PFSK-1 (cell line): ENCODE measurements around the gene ANK2.

Experiments used
- FOXP2 ChIP-seq: optimal IDR thresholded peaks from 2 replicates; pipeline ENCODE3; 2011; ENCODE audit warnings: borderline replicate concordance, control low read depth, inconsistent platforms; ENCODE audit not compliant: insufficient read depth; ENCODE audit errors: extremely low read length, extremely low read depth
- POLR2AphosphoS5 ChIP-seq: IDR thresholded peaks from 2 replicates; pipeline ENCODE4 v1.6.1; 2012; ENCODE audit warnings: low read depth, mild to moderate bottlenecking, control low read depth, low read length, moderate library complexity
- SIN3A ChIP-seq: IDR thresholded peaks from 2 replicates; pipeline ENCODE4 v1.6.1; 2012; ENCODE audit warnings: mild to moderate bottlenecking, low read length, moderate library complexity, borderline replicate concordance; ENCODE audit not compliant: insufficient read depth
- TAF1 ChIP-seq: IDR thresholded peaks from 2 replicates; pipeline ENCODE4 v1.6.1; 2012; ENCODE audit warnings: low read length, control low read depth, borderline replicate concordance; ENCODE audit not compliant: insufficient read depth
- TF ChIP-seq, protein P1 (sequence below), 2 experiments: IDR thresholded peaks; 2 replicates each; pipeline versions ENCODE4 v1.6.1 to v1.8.0; 2011 to 2012; ENCODE audit warnings: low read depth in 2 of 2, low read length in 2 of 2, control low read depth in 1 of 2, inconsistent platforms in 1 of 2, mild to moderate bottlenecking in 1 of 2, moderate library complexity in 1 of 2; ENCODE audit not compliant: insufficient read depth in 1 of 2

Gene ANK2

DNA sequence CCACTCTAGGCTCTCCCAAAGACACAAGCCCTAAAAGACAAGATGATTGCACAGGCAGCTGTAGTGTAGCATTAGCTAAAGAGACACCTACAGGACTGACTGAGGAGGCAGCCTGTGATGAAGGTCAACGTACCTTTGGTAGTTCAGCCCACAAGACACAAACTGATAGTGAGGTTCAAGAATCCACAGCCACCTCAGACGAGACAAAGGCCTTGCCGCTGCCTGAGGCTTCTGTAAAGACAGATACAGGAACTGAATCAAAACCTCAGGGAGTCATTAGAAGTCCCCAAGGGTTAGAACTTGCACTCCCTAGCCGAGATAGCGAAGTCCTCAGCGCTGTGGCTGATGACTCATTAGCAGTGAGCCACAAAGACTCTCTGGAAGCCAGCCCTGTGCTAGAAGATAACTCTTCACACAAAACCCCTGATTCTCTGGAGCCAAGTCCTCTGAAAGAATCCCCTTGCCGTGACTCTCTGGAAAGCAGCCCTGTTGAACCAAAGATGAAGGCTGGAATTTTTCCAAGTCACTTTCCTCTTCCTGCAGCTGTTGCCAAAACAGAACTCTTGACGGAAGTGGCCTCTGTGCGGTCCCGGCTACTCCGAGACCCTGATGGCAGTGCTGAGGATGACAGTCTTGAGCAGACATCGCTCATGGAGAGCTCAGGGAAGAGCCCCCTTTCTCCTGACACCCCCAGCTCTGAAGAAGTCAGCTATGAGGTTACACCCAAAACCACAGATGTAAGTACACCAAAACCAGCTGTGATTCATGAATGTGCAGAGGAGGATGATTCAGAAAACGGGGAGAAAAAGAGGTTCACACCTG lies 306.3 kb downstream of the ANK2 start:
- TF ChIP-seq TAF1 = no peak
- TF ChIP-seq, protein P1, sequence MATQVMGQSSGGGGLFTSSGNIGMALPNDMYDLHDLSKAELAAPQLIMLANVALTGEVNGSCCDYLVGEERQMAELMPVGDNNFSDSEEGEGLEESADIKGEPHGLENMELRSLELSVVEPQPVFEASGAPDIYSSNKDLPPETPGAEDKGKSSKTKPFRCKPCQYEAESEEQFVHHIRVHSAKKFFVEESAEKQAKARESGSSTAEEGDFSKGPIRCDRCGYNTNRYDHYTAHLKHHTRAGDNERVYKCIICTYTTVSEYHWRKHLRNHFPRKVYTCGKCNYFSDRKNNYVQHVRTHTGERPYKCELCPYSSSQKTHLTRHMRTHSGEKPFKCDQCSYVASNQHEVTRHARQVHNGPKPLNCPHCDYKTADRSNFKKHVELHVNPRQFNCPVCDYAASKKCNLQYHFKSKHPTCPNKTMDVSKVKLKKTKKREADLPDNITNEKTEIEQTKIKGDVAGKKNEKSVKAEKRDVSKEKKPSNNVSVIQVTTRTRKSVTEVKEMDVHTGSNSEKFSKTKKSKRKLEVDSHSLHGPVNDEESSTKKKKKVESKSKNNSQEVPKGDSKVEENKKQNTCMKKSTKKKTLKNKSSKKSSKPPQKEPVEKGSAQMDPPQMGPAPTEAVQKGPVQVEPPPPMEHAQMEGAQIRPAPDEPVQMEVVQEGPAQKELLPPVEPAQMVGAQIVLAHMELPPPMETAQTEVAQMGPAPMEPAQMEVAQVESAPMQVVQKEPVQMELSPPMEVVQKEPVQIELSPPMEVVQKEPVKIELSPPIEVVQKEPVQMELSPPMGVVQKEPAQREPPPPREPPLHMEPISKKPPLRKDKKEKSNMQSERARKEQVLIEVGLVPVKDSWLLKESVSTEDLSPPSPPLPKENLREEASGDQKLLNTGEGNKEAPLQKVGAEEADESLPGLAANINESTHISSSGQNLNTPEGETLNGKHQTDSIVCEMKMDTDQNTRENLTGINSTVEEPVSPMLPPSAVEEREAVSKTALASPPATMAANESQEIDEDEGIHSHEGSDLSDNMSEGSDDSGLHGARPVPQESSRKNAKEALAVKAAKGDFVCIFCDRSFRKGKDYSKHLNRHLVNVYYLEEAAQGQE (IDR thresholded peaks at IDR 0.05; ENCODE audit: insufficient read depth in 1 of 2, low read depth in 2 of 2, low read length in 2 of 2) = no peak
- TF ChIP-seq SIN3A = no peak

DNA sequence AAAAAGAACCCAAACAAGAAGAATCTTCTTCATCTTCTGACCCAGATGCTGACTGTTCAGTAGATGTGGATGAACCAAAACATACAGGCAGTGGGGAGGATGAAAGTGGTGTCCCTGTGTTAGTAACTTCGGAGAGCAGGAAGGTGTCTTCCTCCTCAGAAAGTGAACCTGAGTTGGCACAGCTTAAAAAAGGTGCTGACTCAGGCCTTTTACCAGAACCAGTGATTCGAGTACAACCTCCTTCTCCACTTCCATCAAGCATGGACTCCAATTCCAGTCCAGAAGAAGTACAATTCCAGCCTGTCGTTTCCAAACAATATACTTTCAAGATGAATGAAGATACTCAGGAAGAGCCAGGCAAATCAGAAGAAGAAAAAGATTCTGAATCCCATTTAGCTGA lies 307.0 kb downstream of the ANK2 start:
- TF ChIP-seq POLR2AphosphoS5 (no peak), TAF1 (no peak), SIN3A (no peak), FOXP2 (no peak)
- TF ChIP-seq, protein P1 (IDR thresholded peaks at IDR 0.05; ENCODE audit: insufficient read depth in 1 of 2, low read depth in 2 of 2, low read length in 2 of 2) = no peak

DNA sequence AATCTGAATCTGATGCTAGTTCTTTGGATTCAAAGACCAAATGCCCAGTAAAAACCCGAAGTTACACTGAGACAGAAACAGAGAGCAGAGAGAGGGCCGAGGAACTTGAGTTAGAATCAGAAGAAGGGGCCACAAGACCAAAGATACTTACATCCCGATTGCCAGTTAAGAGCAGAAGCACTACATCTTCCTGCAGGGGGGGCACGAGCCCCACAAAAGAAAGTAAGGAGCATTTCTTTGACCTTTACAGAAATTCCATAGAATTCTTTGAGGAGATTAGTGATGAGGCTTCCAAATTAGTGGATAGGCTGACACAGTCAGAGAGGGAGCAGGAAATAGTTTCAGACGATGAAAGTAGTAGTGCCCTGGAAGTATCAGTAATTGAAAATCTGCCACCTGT lies 309.3 kb downstream of the ANK2 start:
- TF ChIP-seq, protein P1 (IDR thresholded peaks at IDR 0.05; ENCODE audit: insufficient read depth in 1 of 2, low read depth in 2 of 2, low read length in 2 of 2) = no peak
- TF ChIP-seq POLR2AphosphoS5 (no peak), SIN3A (no peak), TAF1 (no peak), FOXP2 (no peak)

DNA sequence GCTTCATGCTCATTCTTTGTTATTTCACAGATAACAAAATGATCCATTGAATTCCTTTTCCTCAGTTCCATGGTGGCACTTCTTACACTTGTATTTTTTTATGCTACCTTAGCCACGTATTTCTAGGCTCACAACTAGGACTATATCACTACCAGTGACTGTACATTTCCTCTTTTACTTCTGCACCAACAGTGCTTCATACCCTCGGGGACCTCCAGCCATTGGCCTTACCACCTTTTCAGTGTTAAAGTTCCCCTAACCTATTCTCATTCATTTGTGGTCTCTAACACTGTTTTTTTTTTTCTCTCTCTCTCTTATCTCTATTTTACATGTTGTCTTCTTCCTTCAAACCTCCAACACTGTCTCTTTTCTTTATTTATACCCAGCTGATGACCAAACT lies 315.9 kb downstream of the ANK2 start:
- TF ChIP-seq FOXP2 = no peak

DNA sequence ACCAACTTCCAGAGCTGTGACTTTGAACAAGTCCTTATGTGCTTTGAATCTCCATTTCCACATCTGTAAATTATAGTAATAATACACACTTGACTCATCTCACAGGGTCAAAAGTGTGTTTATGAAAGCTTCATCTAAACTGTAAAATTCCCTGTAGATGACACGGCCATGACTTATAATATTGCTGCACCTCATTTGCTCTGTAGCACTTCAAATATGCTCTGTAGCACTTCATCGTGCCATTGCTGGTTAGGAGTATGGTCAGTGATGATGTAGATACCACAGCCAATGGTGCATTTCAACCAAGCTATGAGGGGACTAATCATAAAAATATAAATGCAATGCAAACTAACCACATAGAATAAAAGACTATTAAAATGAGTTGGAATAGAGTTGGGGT lies 318.6 kb downstream of the ANK2 start:
- TF ChIP-seq, protein P1 (IDR thresholded peaks at IDR 0.05; ENCODE audit: insufficient read depth in 1 of 2, low read depth in 2 of 2, low read length in 2 of 2) = no peak
- no peak for TF ChIP-seq TAF1
- TF ChIP-seq POLR2AphosphoS5 = no peak
- no peak for TF ChIP-seq FOXP2
- no peak for TF ChIP-seq SIN3A
